HEK293T (cell line): ENCODE measurements around the gene SERPINH1.

Experiments
- CTCF ChIA-PET: fragments of 350-600 bp; formaldehyde crosslinking; extraction: SDS; loops from one replicate; lab custom pipeline; 2021; ENCODE audit warnings: antibody characterized with exemption, inconsistent platforms; lab: Yijun Ruan, JAX
- POLR2A ChIA-PET: fragments of 350-600 bp; formaldehyde crosslinking; extraction: SDS; loops from one replicate; lab custom pipeline; 2020; ENCODE audit warnings: antibody characterized with exemption, inconsistent platforms; lab: Yijun Ruan, JAX
- DNase-seq: peaks from one replicate; pipeline ENCODE4 v3.0.0; 2012; ENCODE audit warnings: mixed read lengths; ENCODE audit errors: extremely low spot score
- ARNT ChIP-seq: fragments of 450-650 bp; IDR thresholded peaks from 2 replicates; pipeline ENCODE4 v1.6.1; 2017; ENCODE audit warnings: mild to moderate bottlenecking
- BHLHE40 ChIP-seq: fragments of 450-650 bp; IDR thresholded peaks from 2 replicates; pipeline ENCODE4 v1.6.1; 2016; ENCODE audit warnings: mild to moderate bottlenecking, moderate library complexity, borderline replicate concordance
- CTBP1 ChIP-seq: fragments of 450-650 bp; IDR thresholded peaks from 2 replicates; pipeline ENCODE4 v1.6.1; 2016; ENCODE audit warnings: borderline replicate concordance
- ELF4 ChIP-seq: fragments of 450-650 bp; IDR thresholded peaks from 2 replicates; pipeline ENCODE4 v1.6.1; 2017; ENCODE audit warnings: antibody characterized with exemption
- FOXA1 ChIP-seq: fragments of 450-650 bp; IDR thresholded peaks from 2 replicates; pipeline ENCODE4 v1.6.1; 2016; ENCODE audit warnings: mild to moderate bottlenecking
- FOXK2 ChIP-seq: fragments of 450-650 bp; IDR thresholded peaks from 2 replicates; pipeline ENCODE4 v1.6.1; 2016; ENCODE audit warnings: mild to moderate bottlenecking
- FOXM1 ChIP-seq: fragments of 450-650 bp; IDR thresholded peaks from 2 replicates; pipeline ENCODE4 v1.6.1; 2017; ENCODE audit warnings: mild to moderate bottlenecking, borderline replicate concordance
- HDGF ChIP-seq: fragments of 450-650 bp; IDR thresholded peaks from 2 replicates; pipeline ENCODE4 v1.6.1; 2017; ENCODE audit warnings: antibody characterized with exemption, borderline replicate concordance
- L3MBTL2 ChIP-seq: fragments of 450-650 bp; conservative IDR thresholded peaks from 2 replicates; pipeline ENCODE4 v1.6.1; 2016; ENCODE audit warnings: mild to moderate bottlenecking
- LEF1 ChIP-seq: fragments of 450-650 bp; IDR thresholded peaks from 2 replicates; pipeline ENCODE4 v1.6.1; 2017; ENCODE audit warnings: mild to moderate bottlenecking, borderline replicate concordance
- NFRKB ChIP-seq: fragments of 450-650 bp; IDR thresholded peaks from 2 replicates; pipeline ENCODE4 v1.6.1; 2016; ENCODE audit warnings: mild to moderate bottlenecking, moderate library complexity
- SP1 ChIP-seq: fragments of 450-650 bp; IDR thresholded peaks from 2 replicates; pipeline ENCODE4 v1.6.1; 2017
- SUZ12 ChIP-seq: fragments of 450-650 bp; IDR thresholded peaks from 2 replicates; pipeline ENCODE4 v1.6.1; 2016; ENCODE audit warnings: mild to moderate bottlenecking
- TARDBP ChIP-seq: fragments of 450-650 bp; IDR thresholded peaks from 2 replicates; pipeline ENCODE4 v1.6.1; 2016
- ZNF384 ChIP-seq: fragments of 450-650 bp; IDR thresholded peaks from 2 replicates; pipeline ENCODE4 v1.6.1; 2016
- TF ChIP-seq, protein P1 (sequence below): fragments of 450-650 bp; IDR thresholded peaks from 2 replicates; pipeline ENCODE4 v1.6.1; 2016

SERPINH1 gene

DNA sequence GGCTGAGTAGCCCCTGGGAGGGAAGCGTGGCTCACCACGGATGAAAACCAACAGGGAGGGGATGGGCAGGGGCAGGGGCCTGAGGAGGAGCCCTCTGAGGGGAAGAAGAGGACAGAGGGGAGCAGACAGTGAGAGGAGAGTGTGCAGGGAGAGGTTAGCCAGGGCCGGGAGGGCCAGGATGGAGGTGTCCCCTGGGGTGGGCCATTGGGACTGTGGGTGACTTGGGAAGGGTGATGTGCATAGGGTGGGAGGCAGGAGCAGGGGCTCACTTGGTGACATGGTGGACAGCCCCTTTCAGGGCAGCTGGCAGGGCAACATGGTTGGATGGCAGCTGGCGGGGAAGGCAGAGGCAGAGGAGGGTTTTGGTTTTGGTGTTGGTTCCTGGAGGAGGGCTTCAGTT lies 30.7 kb upstream of the SERPINH1 start:
- CTCF ChIA-PET = interaction anchor here (0.5 to 2.7 kb wide), 7 partner anchors 80 to 771 kb away, joined by 3 to 25 read pairs (median 3); no protein-coding TSS in a partner anchor
- DNase-seq = no peak
- TF ChIP-seq CTBP1 = no peak
- no peak for TF ChIP-seq FOXM1
- TF ChIP-seq FOXA1 = no peak
- no peak for TF ChIP-seq TARDBP
- TF ChIP-seq, protein P1, sequence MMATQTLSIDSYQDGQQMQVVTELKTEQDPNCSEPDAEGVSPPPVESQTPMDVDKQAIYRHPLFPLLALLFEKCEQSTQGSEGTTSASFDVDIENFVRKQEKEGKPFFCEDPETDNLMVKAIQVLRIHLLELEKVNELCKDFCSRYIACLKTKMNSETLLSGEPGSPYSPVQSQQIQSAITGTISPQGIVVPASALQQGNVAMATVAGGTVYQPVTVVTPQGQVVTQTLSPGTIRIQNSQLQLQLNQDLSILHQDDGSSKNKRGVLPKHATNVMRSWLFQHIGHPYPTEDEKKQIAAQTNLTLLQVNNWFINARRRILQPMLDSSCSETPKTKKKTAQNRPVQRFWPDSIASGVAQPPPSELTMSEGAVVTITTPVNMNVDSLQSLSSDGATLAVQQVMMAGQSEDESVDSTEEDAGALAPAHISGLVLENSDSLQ = no peak
- no peak for TF ChIP-seq ZNF384
- TF ChIP-seq ELF4 = no peak
- TF ChIP-seq L3MBTL2 = no peak
- TF ChIP-seq BHLHE40 = no peak
- no peak for TF ChIP-seq NFRKB
- no peak for TF ChIP-seq ARNT
- TF ChIP-seq HDGF = no peak
- TF ChIP-seq SUZ12 = no peak
- no peak for TF ChIP-seq LEF1
- no peak for TF ChIP-seq FOXK2
- TF ChIP-seq SP1 = no peak
- POLR2A ChIA-PET = no interaction called here

DNA sequence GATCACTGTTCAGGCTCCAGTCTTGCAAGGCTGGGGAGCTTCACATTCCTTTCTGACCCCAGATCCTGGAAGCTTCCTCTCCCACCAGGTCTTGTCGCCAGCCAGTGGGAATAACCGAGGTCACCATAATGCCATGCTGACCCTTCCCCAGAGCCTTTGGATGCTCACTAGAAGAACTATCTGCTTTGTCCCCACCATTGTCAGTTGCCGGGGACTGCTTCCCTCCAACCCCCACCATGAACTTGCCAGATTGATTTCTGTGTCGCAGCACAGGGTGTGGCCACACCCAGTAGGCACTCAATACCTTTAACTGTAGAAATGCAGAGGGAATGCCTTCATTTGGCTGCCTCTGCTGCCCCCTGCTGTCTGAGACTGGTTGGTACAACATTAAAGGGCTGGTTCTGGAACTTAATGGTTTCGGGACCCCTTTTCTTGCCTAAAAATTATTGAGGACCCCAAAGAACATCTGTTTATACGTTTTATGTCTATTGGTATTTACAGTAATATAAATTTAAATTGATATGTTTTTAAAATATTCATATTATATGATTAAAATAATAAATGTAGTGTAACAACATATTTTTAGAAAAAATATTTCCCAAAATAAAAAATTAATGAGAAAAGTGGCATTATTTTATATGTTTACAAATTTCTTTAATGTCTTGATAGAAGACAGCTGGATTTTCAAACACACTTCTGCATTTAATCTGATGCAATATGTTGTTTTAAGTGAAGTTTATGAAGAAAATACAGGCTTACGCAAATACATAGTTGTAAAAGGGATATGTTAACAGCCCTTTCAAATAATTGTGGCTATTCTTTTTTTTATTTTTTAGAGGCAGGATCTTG lies 29.6 kb upstream of the SERPINH1 start:
- peak; percentile 80 for DNase-seq
- POLR2A ChIA-PET = no interaction called here
- TF ChIP-seq LEF1 (no peak), FOXK2 (no peak), TARDBP (no peak), ARNT (no peak), SUZ12 (no peak), NFRKB (no peak), SP1 (no peak), ELF4 (no peak), L3MBTL2 (no peak), FOXA1 (no peak), FOXM1 (no peak), ZNF384 (no peak), HDGF (no peak), CTBP1 (no peak)
- TF ChIP-seq, protein P1 = no peak
- CTCF ChIA-PET = interaction anchor here (0.7 to 2.7 kb wide), 5 partner anchors 82 to 144 kb away, joined by 3 to 25 read pairs (median 3); no protein-coding TSS in a partner anchor

DNA sequence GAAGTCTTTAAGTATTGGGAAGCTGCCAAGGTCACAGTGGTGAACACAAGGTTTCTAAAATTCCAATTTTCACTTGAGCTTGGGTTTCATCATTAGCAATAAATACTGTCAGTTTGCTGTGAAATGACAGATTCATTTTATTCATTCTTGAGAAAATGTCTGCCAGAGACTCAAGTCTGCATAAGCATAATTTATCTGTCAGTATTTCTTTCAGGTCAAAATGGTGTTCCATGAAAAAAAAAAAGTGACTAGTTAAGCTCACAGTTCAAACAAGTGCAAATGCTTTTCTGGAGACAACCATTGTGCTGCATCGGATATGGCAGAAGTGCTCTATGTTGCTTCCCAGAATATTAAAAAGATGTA lies 28.2 kb upstream of the SERPINH1 start:
- TF ChIP-seq SUZ12 (no peak), CTBP1 (no peak), FOXA1 (no peak), FOXM1 (no peak), FOXK2 (no peak), ARNT (no peak), LEF1 (no peak), HDGF (no peak), L3MBTL2 (no peak), ZNF384 (no peak), TARDBP (no peak), NFRKB (no peak), ELF4 (no peak), SP1 (no peak), BHLHE40 (no peak)
- TF ChIP-seq, protein P1 = no peak
- DNase-seq = no peak
- CTCF ChIA-PET = interaction anchor here (0.6 to 1.3 kb wide), 2 partner anchors 83 to 145 kb away, joined by 3 read pairs; no protein-coding TSS in a partner anchor
- POLR2A ChIA-PET = interaction anchor here (0.6 to 0.7 kb wide), 2 partner anchors 20 to 24 kb away, joined by 3 read pairs; no protein-coding TSS in a partner anchor

DNA sequence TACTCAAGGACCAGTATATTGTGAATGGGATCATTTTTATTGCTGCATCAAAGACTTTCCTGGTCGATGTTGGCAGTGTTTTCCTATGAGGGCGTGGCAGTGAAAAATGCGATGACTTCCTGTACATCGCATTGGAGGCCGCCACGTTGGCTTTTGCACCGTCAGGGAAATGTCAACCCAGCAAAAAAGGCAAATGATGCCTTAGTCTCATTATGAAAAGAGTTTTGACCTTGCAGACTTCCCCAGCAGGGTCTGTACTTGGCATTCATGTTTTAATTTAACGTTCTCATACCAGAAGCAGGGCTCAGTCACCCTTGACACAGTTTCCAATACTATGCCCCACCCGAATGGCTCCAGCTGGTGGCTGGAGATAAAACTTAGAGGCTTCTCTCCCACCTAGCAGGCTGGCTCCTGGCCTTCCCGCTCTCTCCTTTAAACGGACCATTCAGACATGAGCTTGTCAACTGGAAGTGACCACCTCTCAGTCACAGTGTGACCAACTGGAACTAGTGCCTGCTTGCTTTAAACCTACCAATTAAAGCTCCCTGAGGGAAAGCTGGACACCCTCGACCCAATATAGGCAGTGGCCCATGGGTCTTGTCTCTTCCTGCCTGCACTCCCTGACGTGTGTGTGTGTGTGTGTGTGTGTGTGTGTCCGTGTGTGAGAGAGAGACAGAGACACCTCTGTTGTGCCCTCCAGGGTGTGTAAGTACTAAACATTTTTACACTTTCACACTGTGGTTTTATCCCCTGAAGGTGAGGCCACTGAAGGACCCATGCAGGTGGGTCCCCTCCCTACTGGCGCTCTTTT lies 27.6 kb upstream of the SERPINH1 start:
- POLR2A ChIA-PET = interaction anchor here (0.6 to 0.7 kb wide), 2 partner anchors 20 to 24 kb away, joined by 3 read pairs; no protein-coding TSS in a partner anchor
- no peak for DNase-seq
- TF ChIP-seq HDGF (no peak), L3MBTL2 (no peak), NFRKB (no peak), ARNT (no peak), SUZ12 (no peak), TARDBP (no peak), LEF1 (no peak), SP1 (no peak), CTBP1 (no peak), FOXK2 (no peak), FOXA1 (no peak), ELF4 (no peak), FOXM1 (no peak), ZNF384 (no peak), BHLHE40 (no peak)
- TF ChIP-seq, protein P1 = no peak
- CTCF ChIA-PET = interaction anchor here (0.6 to 1.3 kb wide), 3 partner anchors 83 to 255 kb away, joined by 3 read pairs; no protein-coding TSS in a partner anchor

DNA sequence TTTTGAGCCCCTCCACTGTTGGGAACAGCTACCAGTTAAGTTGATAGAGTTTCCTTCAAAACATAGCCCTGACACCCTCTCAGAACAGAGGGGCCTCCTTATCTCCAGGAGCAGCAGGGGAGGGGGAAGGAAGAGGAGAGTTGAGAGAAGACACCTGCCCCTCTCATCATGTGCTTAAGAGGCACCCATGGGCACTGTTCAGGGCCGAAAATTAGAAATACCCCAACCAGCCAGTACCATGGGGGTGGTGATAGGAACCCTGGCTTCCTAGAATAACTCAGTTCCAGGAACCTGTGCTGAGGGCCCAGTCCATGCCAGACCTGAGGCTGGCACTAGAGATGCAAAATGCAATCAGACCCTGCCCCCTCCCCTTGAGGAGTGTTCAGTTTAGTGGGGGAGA lies 27.0 kb upstream of the SERPINH1 start:
- POLR2A ChIA-PET = no interaction called here
- no peak for DNase-seq
- CTCF ChIA-PET = interaction anchor here (0.7 to 1.3 kb wide), 2 partner anchors 84 to 255 kb away, joined by 3 read pairs; no protein-coding TSS in a partner anchor

More for the DNA sequence above, 27.0 kb upstream of the SERPINH1 start:
- TF ChIP-seq ARNT (no peak), L3MBTL2 (no peak), SUZ12 (no peak), FOXM1 (no peak)
- TF ChIP-seq, protein P1 = no peak
